ENCODE results near the gene WFDC8.

Gene WFDC8

GRCh38 chr20:45539382-45539781 lies 39.7 kb downstream of the WFDC8 start, which contains the start of gene WFDC6:
TSS of gene WFDC6 (minus strand) at chr20:45539482. CDS start at chr20:45539407, 75 bp downstream.
- in situ Hi-C loops (cut with HindIII; ENCODE audit: low sequenced_read_pairs) = no loop called here
- no peak within 1 kb of the TSS for H3K4me3 ChIP-seq (ENCODE audit: low read depth, low read length)
- no peak for TF ChIP-seq CTCF (IDR thresholded peaks at IDR 0.05; ENCODE audit: low read depth, low read length)
- DNase-seq (ENCODE audit: low read depth, low spot score) = no peak

- in situ Hi-C loops (cut with HindIII; ENCODE audit: low sequenced_read_pairs) = no loop called here
- no peak for DNase-seq (ENCODE audit: low read depth, low spot score)
- H3K4me3 ChIP-seq (ENCODE audit: low read depth, low read length) = no peak overlapping the region
- TF ChIP-seq CTCF (IDR thresholded peaks at IDR 0.05; ENCODE audit: low read depth, low read length) = no peak
Measured at GRCh38 chr20:45538209-45538799, 40.8 kb downstream of the WFDC8 start.

- in situ Hi-C loops (cut with HindIII; ENCODE audit: low sequenced_read_pairs) = no loop called here
- no peak for TF ChIP-seq CTCF (IDR thresholded peaks at IDR 0.05; ENCODE audit: low read depth, low read length)
- DNase-seq (ENCODE audit: low read depth, low spot score) = no peak
- no peak overlapping the region for H3K4me3 ChIP-seq (ENCODE audit: low read depth, low read length)
Measured at GRCh38 chr20:45527294-45527693, 51.8 kb downstream of the WFDC8 start.

- in situ Hi-C loops (cut with HindIII; ENCODE audit: low sequenced_read_pairs) = no loop called here
- no peak for TF ChIP-seq CTCF (IDR thresholded peaks at IDR 0.05; ENCODE audit: low read depth, low read length)
- no peak overlapping the region for H3K4me3 ChIP-seq (ENCODE audit: low read depth, low read length)
- no peak for DNase-seq (ENCODE audit: low read depth, low spot score)
Measured at GRCh38 chr20:45523821-45524220, 55.3 kb downstream of the WFDC8 start.

GRCh38 chr20:45518282-45518681 lies 60.8 kb downstream of the WFDC8 start:
- TF ChIP-seq CTCF (IDR thresholded peaks at IDR 0.05; ENCODE audit: low read depth, low read length) = no peak
- H3K4me3 ChIP-seq (ENCODE audit: low read depth, low read length) = no peak overlapping the region
- in situ Hi-C loops (cut with HindIII; ENCODE audit: low sequenced_read_pairs) = no loop called here
- DNase-seq (ENCODE audit: low read depth, low spot score) = no peak

- no peak for DNase-seq (ENCODE audit: low read depth, low spot score)
- H3K4me3 ChIP-seq (ENCODE audit: low read depth, low read length) = no peak within 1 kb of the TSS
- in situ Hi-C loops (cut with HindIII; ENCODE audit: low sequenced_read_pairs) = no loop called here
- no peak for TF ChIP-seq CTCF (IDR thresholded peaks at IDR 0.05; ENCODE audit: low read depth, low read length)
Measured at GRCh38 chr20:45515147-45515913, 63.8 kb downstream of the WFDC8 start, which contains the start of gene SPINT3. TSS of gene SPINT3 (minus strand) at chr20:45515622. CDS start at chr20:45515608, 14 bp downstream.
